Ascending aorta (tissue), 2 donors: Measurements from ENCODE around the gene LSM10. TPM values are rescaled to one million over a fixed set of nuclear protein-coding genes. Genes with fewer than 3 reads are reported as not detected.
A peak's percentile ranks its signal among the peaks of the same experiment; 100 is the strongest.

ENCODE experiments used
- DNase-seq, 2 donors: peaks; one replicate each; pipeline ENCODE4 v3.0.0-alpha.2; 2019; ENCODE audit warnings: low spot score in 2 of 2
- H3K27ac ChIP-seq, 2 donors: fragments of 200-600 bp; sonication (generic); one replicate each; pipeline ENCODE4 v1.5.1; 2016 to 2017; ENCODE audit warnings: mild to moderate bottlenecking in 1 of 2
- H3K27me3 ChIP-seq: fragments of 200-600 bp; sonication (generic); one replicate; pipeline ENCODE4 v1.5.1; 2017
- H3K36me3 ChIP-seq, 2 donors: fragments of 200-600 bp; sonication (generic); one replicate each; pipeline ENCODE4 v1.5.1; 2016
- H3K4me1 ChIP-seq, 2 donors: fragments of 200-600 bp; sonication (generic); one replicate each; pipeline ENCODE4 v1.5.1; 2016 to 2017; ENCODE audit warnings: mild to moderate bottlenecking in 1 of 2
- H3K4me3 ChIP-seq, 2 donors: fragments of 200-600 bp; sonication (generic); one replicate each; pipeline ENCODE4 v1.5.1; 2016 to 2017; ENCODE audit warnings: mild to moderate bottlenecking in 1 of 2
- H3K9me3 ChIP-seq, 2 donors: fragments of 200-600 bp; sonication (generic); one replicate each; pipeline ENCODE4 v1.5.1; 2016
- intact Hi-C: fragments of 100-400 bp; cut with DNase I; formaldehyde crosslinking; loops from one replicate; pipeline ENCODE4 v1.15.1; 2023
- total RNA-seq: library from RNA; depleted of rRNA; stranded (reverse); fragments of >200 nt; gene quantifications from one replicate; pipeline ENCODE4 v1.1.0, GENCODE V29; 2016
- TF ChIP-seq, protein P1 (sequence below), 3 experiments: fragments of 200-600 bp in 2 of 3; fragments of 450-650 bp in 1 of 3; sonication (generic) in 2 of 3; IDR thresholded peaks; one replicate each; pipeline ENCODE4 v1.5.1; 2016 to 2019; ENCODE audit warnings: antibody characterized with exemption in 3 of 3, mild to moderate bottlenecking in 1 of 3, moderate library complexity in 1 of 3

The LSM10 gene
- total RNA-seq, 1 donor from 2014 or later: 9.8 TPM

DNA sequence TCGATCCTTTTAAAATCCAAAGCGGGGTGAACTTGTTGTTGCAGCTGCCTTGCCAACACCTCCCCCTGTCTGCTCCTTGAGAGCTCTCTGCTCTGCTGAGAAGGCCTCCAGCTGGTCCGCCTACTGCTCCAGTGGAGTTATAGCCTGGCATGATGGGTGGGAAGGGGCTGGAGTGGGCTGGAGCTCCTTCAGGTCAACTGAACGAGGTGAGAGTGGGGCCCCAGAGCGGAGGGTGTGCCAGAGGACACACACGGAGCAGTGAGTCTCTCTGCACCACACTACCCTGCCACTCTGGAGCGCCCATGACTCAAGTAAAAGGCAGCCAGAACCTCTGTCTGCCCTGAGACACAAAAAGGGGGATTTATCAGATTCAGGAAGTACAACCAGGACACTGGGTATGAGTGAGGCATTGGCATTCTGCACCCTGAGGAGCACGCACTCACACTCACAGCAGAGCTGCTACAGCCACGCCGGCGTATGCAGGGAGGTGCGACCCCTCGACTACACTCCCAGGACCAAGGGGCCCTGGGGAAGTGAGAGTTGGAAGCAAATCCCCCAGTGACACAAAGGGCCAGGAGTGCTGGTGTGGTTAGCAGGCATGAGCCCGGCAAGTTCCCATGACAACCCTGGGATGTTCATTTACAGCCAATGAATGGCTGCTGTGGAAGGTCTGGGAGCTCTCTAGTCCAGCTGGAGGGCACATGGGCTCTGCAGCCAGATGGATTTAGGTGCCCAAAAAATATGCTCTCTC lies 46.3 kb downstream of the LSM10 start:
- Histone ChIP-seq H3K4me1 (peaks cover 39 to 43% of the 10 kb centered on the region in 2 donors), H3K4me3 (peak overlapping the region in 1 of 2 donors; percentile 30), H3K27me3 (no peaks in the 10 kb centered on the region), H3K27ac (peak overlapping the region; percentile 84 to 89), H3K36me3 (peaks cover 40 to 55% of the 10 kb centered on the region in 2 donors), H3K9me3 (no peaks in the 10 kb centered on the region)
- DNase-seq: peak in 1 of 2 donors; percentile 83
- TF ChIP-seq, protein P1, sequence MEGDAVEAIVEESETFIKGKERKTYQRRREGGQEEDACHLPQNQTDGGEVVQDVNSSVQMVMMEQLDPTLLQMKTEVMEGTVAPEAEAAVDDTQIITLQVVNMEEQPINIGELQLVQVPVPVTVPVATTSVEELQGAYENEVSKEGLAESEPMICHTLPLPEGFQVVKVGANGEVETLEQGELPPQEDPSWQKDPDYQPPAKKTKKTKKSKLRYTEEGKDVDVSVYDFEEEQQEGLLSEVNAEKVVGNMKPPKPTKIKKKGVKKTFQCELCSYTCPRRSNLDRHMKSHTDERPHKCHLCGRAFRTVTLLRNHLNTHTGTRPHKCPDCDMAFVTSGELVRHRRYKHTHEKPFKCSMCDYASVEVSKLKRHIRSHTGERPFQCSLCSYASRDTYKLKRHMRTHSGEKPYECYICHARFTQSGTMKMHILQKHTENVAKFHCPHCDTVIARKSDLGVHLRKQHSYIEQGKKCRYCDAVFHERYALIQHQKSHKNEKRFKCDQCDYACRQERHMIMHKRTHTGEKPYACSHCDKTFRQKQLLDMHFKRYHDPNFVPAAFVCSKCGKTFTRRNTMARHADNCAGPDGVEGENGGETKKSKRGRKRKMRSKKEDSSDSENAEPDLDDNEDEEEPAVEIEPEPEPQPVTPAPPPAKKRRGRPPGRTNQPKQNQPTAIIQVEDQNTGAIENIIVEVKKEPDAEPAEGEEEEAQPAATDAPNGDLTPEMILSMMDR (IDR thresholded peaks at IDR 0.05): peak in 1 of 3 experiments; percentile 18
- intact Hi-C loops: loop anchor here (1.0 to 2.0 kb wide), 3 partner anchors 18 to 35 kb away; partner anchors contain the start of gene EVA1B

DNA sequence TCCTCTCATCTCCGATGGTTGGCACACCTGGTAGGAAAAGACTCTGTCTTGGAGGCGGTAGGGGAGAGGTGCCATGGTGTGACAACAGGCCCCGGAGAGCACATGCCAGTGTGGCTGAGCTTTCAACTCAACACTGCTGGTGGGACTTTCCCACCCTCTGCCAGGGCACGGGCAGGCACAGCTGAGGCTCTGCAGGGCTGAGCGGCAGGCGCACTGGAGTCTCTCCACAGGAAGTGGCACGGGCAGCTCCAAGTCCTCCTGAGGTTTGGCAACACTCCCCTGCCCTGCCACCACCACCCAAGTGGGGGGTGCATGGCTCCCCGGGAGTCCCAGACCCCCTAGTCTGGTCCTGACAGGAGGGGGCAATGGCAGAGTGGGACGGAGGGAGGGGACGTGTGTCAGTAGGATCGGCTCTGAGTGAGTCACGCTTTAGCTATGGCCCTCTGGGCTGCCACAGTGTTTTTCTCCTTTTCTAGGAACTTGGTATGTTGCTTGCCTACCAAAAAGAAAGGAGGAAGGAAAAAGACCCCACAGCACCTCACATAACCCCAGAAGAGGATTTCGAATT lies 47.0 kb downstream of the LSM10 start:
- H3K36me3 ChIP-seq: peaks cover 44 to 55% of the 10 kb centered on the region in 2 donors
- peak overlapping the region; percentile 84 to 89 for H3K27ac ChIP-seq
- no peaks in the 10 kb centered on the region for H3K27me3 ChIP-seq
- H3K4me3 ChIP-seq: peak overlapping the region in 1 of 2 donors; percentile 30
- TF ChIP-seq, protein P1 (IDR thresholded peaks at IDR 0.05): no peak
- H3K9me3 ChIP-seq: no peaks in the 10 kb centered on the region
- intact Hi-C loops: loop anchor here (1.0 to 2.0 kb wide), 3 partner anchors 19 to 36 kb away; partner anchors contain the start of gene EVA1B
- peak in 1 of 2 donors; percentile 86 for DNase-seq
- H3K4me1 ChIP-seq: peaks cover 39 to 43% of the 10 kb centered on the region in 2 donors

DNA sequence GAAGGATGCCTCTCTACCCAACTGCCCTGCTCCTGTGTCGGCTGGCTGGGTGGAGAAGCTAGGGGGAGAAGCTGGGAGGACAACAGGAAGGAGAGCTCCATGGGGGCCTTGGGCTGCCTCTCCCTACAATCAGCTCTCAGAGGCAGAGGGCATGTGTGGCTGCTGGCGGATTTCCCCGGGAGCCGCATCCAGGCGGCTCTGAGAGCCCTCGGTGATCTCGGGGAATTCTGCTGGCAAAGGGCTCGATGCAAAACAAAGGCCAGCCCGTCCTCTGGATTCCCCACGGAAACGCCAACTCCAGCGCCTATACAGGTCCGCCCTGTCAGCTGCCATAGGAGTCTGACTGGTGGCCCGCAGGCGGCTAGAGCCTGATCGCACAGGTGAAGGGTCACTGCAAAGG lies 47.9 kb downstream of the LSM10 start:
- TF ChIP-seq, protein P1 (IDR thresholded peaks at IDR 0.05): no peak
- no peaks in the 10 kb centered on the region for H3K27me3 ChIP-seq
- peak overlapping the region; percentile 84 to 89 for H3K27ac ChIP-seq
- H3K36me3 ChIP-seq: peaks cover 46 to 55% of the 10 kb centered on the region in 2 donors
- peaks cover 39 to 43% of the 10 kb centered on the region in 2 donors for H3K4me1 ChIP-seq
- intact Hi-C loops: loop anchor here (2.0 kb wide), 1 partner anchor 27 kb away; the partner anchor contains the start of gene EVA1B
- no peaks in the 10 kb centered on the region for H3K9me3 ChIP-seq
- peak overlapping the region in 1 of 2 donors; percentile 30 for H3K4me3 ChIP-seq
- DNase-seq: no peak

DNA sequence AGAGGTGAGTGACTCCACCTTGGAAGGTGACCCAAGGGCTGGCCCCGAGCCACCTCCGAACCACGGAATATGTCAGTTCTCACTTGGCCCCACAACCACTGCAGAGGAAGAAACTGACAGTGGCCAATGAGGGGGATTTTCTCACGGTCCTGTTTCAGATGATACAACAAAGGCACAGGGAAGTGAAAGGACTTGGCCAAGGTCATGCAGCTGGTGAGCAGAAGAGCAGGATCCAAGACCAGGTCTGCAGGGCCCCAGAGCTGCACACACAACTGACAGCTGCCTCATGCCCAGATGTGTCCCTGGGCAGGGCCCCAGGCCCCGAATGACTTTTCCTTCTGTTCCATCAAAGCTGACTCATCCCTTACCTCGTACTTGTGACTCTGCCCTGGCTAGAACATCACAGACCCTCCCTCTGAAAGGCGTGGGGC lies 48.5 kb downstream of the LSM10 start:
- DNase-seq: no peak
- Histone ChIP-seq H3K27ac (peak overlapping the region; percentile 84 to 89), H3K36me3 (peaks cover 46 to 52% of the 10 kb centered on the region in 2 donors), H3K4me3 (no peak overlapping the region), H3K27me3 (no peaks in the 10 kb centered on the region), H3K9me3 (no peaks in the 10 kb centered on the region), H3K4me1 (peaks cover 39 to 43% of the 10 kb centered on the region in 2 donors)
- intact Hi-C loops: no loop called here
- TF ChIP-seq, protein P1 (IDR thresholded peaks at IDR 0.05): no peak

DNA sequence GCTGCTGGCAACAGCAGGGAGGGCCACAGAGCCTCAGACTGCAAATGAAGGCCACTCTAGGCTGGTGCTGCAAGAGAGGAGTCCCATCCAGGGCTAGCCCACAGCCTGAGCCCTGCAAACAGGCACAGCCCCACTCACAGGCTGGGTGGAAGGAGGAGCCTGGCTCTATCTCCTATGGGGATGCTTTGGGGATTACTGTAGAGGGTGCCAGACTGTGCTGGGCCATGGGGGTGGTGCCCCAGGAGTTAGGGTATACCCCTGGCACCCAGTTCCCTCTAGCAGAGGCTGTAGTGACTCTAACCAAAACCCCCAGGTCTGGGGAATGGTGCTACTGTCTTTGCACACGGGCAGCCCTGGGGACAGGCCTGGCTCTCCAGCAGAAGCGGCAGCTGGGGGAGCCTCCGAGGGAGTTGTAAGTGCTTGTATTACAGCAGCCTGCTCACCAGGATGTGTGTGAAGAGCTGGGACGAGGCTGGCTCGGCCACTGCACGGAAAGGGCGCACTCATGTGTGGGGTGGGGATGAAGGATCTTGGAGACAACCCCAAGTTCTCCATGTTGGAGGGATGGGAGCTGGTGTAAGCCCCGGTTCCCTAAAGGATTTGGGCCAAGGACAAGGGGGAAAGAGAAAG lies 50.9 kb downstream of the LSM10 start:
- Histone ChIP-seq H3K36me3 (peaks cover 53 to 55% of the 10 kb centered on the region in 2 donors), H3K9me3 (no peaks in the 10 kb centered on the region), H3K27me3 (no peaks in the 10 kb centered on the region), H3K27ac (peak overlapping the region; percentile 46), H3K4me1 (peaks cover 28 to 39% of the 10 kb centered on the region in 2 donors), H3K4me3 (no peak overlapping the region)
- intact Hi-C loops: no loop called here
- no peak for DNase-seq
- TF ChIP-seq, protein P1 (IDR thresholded peaks at IDR 0.05): no peak
